Measurements from ENCODE around the gene DDIT4L. TPM values are rescaled to one million over a fixed set of nuclear protein-coding genes. Genes with fewer than 3 reads are reported as not detected.

The DDIT4L gene
- total and polyA plus RNA-seq, 10 of the 15 experiments (the other 5 are each of a cell fraction or from before 2014, with no cell fraction given), result 0.02 to 0.08 TPM; not detected in 8

DNA sequence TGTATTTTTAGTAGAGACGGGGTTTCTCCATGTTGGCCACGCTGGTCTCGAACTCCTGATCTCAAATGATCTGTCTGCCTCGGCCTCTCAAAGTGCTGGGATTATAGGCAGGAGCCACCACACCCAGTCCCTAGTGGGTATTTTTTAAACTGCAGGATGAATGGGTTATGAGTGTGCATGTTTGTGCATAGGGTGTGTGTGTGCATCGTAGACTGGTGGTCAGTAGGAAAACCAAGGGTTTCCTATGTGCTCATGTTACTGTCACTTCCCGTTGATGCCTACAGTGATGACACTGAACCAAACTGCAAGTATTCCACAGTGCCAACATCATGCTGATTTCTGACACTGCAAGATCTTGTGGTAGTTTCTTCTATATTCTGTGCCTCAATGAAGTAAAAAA lies 41.1 kb downstream of the DDIT4L start (continued):
- TF ChIP-seq RUNX3 (IDR thresholded peaks at IDR 0.05; ENCODE audit: low read length), result no peak

DNA sequence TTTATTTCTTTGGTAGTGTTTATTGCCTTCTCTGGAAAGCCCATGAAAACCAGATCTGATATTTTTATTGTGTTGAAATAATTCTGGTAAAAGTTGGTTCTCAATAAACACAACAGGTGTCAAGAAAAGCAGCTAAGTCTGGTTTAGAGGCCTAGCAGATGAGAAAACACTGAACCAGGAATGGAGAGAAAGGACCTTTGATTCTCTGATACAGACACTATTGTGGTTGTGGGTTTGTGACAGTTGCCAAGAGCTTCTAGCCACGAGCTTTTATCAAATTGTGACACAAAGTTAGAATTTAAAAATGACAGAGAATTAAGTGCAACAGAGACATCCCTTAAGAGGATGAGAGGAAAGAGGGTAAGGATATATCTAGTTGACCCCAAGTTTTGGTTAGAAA lies 42.6 kb downstream of the DDIT4L start:
- Histone ChIP-seq H2AFZ (ENCODE audit: control insufficient read depth, low read depth, low read length) (no peak overlapping the region), H3K4me1 (ENCODE audit: control insufficient read depth, insufficient read depth, low read length) (no peaks in the 10 kb centered on the region), H3K4me2 (ENCODE audit: control insufficient read depth, insufficient read depth) (no peak overlapping the region), H3K36me3 (ENCODE audit: control insufficient read depth in 2 of 2, insufficient read depth in 2 of 2, low read length in 1 of 2) (no peaks in the 10 kb centered on the region), H3K27ac (ENCODE audit: control insufficient read depth, insufficient read depth) (no peak overlapping the region), H3K79me2 (ENCODE audit: control insufficient read depth, insufficient read depth, low read length) (no peaks in the 10 kb centered on the region), H4K20me1 (ENCODE audit: control insufficient read depth, insufficient read depth) (no peaks in the 10 kb centered on the region), H3K9ac (ENCODE audit: control insufficient read depth, insufficient read depth, low read length) (no peak overlapping the region), H3K4me3 (no peak overlapping the region), H3K9me3 (replicated peaks; ENCODE audit: control insufficient read depth, insufficient read depth, low read length) (no peaks in the 10 kb centered on the region), H3K27me3 (replicated peaks in 1 of 2; ENCODE audit: control insufficient read depth in 2 of 2, insufficient read depth in 2 of 2, low read length in 1 of 2) (no peaks in the 10 kb centered on the region)
- no peak for TF ChIP-seq SP1 (IDR thresholded peaks at IDR 0.05; ENCODE audit: low read depth, low read length)
- no peak for TF ChIP-seq TCF3 (IDR thresholded peaks at IDR 0.05; ENCODE audit: borderline replicate concordance, insufficient read depth, low read depth, low read length)
- no peak for TF ChIP-seq SUPT20H (IDR thresholded peaks at IDR 0.05; ENCODE audit: borderline replicate concordance, control insufficient read depth, low read depth, low read length)
- TF ChIP-seq, protein P1, sequence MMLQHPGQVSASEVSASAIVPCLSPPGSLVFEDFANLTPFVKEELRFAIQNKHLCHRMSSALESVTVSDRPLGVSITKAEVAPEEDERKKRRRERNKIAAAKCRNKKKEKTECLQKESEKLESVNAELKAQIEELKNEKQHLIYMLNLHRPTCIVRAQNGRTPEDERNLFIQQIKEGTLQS (IDR thresholded peaks at IDR 0.05; ENCODE audit: borderline replicate concordance, extremely low read depth, low read depth, low read length), result no peak
- TF ChIP-seq RCOR1 (conservative IDR thresholded peaks at IDR 0.05; ENCODE audit: low read depth, low read length), result no peak
- TF ChIP-seq SUZ12 (IDR thresholded peaks at IDR 0.05; ENCODE audit: unreplicated experiment), result no peak
- TF ChIP-seq ZNF217 (IDR thresholded peaks at IDR 0.05), result no peak
- no peak for TF ChIP-seq MEF2B (IDR thresholded peaks at IDR 0.05; ENCODE audit: partially characterized antibody, poor library complexity, severe bottlenecking)
- no peak for TF ChIP-seq RAD21 (IDR thresholded peaks at IDR 0.05; ENCODE audit: insufficient read depth, low read depth, low read length)
- TF ChIP-seq, protein P2, sequence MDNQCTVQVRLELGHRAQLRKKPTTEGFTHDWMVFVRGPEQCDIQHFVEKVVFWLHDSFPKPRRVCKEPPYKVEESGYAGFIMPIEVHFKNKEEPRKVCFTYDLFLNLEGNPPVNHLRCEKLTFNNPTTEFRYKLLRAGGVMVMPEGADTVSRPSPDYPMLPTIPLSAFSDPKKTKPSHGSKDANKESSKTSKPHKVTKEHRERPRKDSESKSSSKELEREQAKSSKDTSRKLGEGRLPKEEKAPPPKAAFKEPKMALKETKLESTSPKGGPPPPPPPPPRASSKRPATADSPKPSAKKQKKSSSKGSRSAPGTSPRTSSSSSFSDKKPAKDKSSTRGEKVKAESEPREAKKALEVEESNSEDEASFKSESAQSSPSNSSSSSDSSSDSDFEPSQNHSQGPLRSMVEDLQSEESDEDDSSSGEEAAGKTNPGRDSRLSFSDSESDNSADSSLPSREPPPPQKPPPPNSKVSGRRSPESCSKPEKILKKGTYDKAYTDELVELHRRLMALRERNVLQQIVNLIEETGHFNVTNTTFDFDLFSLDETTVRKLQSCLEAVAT (IDR thresholded peaks at IDR 0.05), result no peak
- TF ChIP-seq CREB1 (IDR thresholded peaks at IDR 0.05; ENCODE audit: low read depth), result no peak
- TF ChIP-seq ZNF24 (IDR thresholded peaks at IDR 0.05), result no peak
- no peak for TF ChIP-seq ZNF622 (IDR thresholded peaks at IDR 0.05)
- RAD21 ChIA-PET (ENCODE audit: unreplicated experiment), result interaction anchor here (1.2 kb wide), 1 partner anchor 52 kb away, joined by 3 read pairs; no protein-coding TSS in a partner anchor
- POLR2A ChIA-PET, result no interaction called here
- intact Hi-C loops (cut with micrococcal nuclease; ENCODE audit: unreplicated experiment), result no loop called here
- BruUV-seq (replicated peaks), result no TSS peak
- ATAC-seq (no peak), DNase-seq (ENCODE audit: low read depth, low spot score) (no peak), FAIRE-seq (no peak)
- CTCF ChIA-PET, result interaction anchor here (1.1 to 1.2 kb wide), 2 partner anchors 54 to 55 kb away, joined by 3 read pairs; no protein-coding TSS in a partner anchor
- in situ Hi-C loops (cut with MboI), result no loop called here
- SMC1A ChIA-PET (ENCODE audit: uncharacterized antibody, unreplicated experiment), result interaction anchor here (0.8 to 1.6 kb wide), 4 partner anchors 15 to 54 kb away, joined by 3 read pairs; no protein-coding TSS in a partner anchor
- 0% methylated on average over 1 of the region's 1 CpG for WGBS (ENCODE audit: insufficient coverage, insufficient replicate concordance, low lambda C conversion rate, missing lambda C conversion rate)
